HG03521 (cell line): ENCODE data around the gene BCL10.

Source experiments
- ATAC-seq: cut with Tn5 transposase; IDR thresholded peaks from one replicate; pipeline ENCODE4 v1.9.1; 2021; ENCODE audit warnings: mild to moderate bottlenecking, moderate library complexity; ENCODE audit not compliant: unreplicated experiment

BCL10 gene

GRCh38 chr1:85224734-85225623 is 51.5 kb downstream of the BCL10 start:
- no peak for ATAC-seq

GRCh38 chr1:85224295-85224694 is 52.1 kb downstream of the BCL10 start:
- ATAC-seq = no peak

GRCh38 chr1:85223334-85223733 is 53.1 kb downstream of the BCL10 start:
- ATAC-seq = no peak

- no peak for ATAC-seq
Observed at GRCh38 chr1:85220756-85221201, 55.7 kb downstream of the BCL10 start.

- ATAC-seq = no peak
Observed at GRCh38 chr1:85219853-85220610, 56.4 kb downstream of the BCL10 start.

GRCh38 chr1:85216697-85217096 is 59.7 kb downstream of the BCL10 start:
- no peak for ATAC-seq
